Mucosa of gallbladder (tissue), 1 donor: ENCODE results near the gene AGBL1. TPM values are rescaled to one million over a fixed set of nuclear protein-coding genes. Genes with fewer than 3 reads are reported as not detected.

Experiments
- DNase-seq: peaks from one replicate; pipeline ENCODE4 v3.0.0-alpha.2; 2020; ENCODE audit warnings: low spot score
- total RNA-seq: library from RNA; stranded (reverse); gene quantifications from one replicate; pipeline ENCODE4 v1.2.1, GENCODE V29; 2021
- donor health status: DM: no; HTN: no; CAD: no.

Gene AGBL1
- total RNA-seq, 1 donor from 2014 or later, result not detected

GRCh38 chr15:86163816-86164215, 84.1 kb downstream of the AGBL1 start:
- DNase-seq, result no peak

GRCh38 chr15:86164232-86164898, 84.7 kb downstream of the AGBL1 start:
- DNase-seq, result no peak

- no peak for DNase-seq
Measured at GRCh38 chr15:86165265-86166211, 85.9 kb downstream of the AGBL1 start.

DNA sequence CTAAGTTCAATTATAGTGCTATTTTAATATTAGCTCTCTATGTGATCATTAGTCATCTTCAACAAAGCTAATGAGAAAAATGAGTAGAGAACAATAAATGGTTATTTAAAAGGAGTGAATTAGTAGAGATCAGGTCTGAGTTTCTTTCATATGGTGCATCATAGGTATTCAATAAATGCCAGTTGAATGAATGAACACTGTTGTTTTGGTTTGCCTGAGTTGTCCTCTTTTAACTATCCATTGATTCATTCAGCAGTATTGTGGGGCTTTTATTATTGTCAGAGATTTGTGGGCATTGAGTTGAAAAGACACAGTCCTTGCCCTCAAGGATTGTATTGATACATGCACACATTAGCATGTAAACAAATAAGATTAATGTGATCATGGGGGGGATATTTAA, 88.2 kb downstream of the AGBL1 start:
- DNase-seq, result no peak

GRCh38 chr15:86178845-86179244, 99.2 kb downstream of the AGBL1 start:
- no peak for DNase-seq

DNA sequence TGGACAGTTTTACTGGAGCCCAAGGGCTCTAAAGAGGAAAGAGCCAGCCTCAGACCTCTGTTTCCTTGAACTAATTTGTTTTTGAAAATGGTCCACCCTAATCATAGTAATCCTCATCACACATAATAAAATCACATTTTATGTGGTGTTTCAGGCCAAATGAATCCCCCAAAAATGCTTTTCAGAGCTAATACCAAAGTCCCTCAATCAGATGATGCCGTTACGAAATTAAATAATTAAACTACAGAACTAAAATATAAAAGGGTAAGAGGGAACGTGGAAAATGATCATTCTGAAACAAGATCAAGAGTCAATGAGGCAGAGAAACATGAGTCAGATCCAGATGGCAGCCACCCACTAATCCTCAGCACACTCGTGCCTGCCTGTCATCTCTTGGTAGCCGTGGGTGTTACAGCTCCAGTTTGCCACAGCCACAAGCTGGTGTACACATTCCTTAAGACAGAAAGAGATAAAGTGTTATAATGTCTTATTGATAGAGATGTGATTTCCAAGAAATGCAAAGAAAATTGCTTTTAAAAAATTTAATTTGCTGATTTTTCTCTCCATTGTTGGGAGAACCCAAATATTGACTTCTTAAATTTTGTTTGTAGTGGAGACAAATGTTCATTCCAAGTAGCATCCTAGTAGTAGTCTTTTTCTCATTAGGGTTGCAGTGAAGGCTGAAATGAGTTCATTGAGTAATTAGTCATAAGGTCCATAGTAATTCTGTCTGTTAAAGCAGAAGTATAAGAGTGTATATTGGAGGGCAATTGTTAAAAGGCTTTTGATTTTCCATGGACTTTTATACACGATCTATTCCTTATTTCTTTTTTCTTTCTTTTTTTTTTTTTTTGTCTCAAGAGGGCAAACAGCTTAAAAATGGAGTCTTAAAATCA, 104.2 kb downstream of the AGBL1 start:
- no peak for DNase-seq

DNA sequence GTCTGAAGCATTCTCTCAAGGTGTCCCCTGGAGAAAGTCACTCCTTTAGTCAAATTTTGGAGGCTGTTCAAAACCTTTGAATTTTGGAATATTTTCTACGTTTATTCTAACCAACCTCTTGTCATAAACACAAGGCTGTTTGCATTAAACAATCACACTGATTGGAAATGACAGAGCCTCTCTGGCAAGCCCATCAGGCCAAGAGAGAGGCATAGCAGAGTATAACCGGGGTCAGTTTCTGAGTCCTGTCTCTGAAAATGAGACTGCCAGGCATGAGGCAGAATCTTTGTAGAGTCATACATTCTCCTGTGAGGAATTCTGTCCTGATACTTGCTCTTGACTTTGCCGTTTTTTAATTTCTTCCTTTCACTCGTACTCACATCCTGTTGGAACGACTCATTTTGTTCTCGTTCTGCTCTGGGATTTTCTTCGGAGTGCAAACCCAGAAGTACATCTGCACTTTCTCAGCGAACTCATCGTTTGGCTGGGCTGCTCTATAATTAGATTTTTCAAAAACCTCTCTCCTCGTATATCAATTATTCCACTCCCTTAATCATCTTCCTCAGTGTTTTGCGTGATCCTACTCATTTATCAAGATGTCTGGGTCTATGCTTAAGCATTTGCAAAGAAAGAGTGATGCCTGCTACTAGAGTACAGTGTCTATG, 114.2 kb downstream of the AGBL1 start:
- no peak for DNase-seq

DNA sequence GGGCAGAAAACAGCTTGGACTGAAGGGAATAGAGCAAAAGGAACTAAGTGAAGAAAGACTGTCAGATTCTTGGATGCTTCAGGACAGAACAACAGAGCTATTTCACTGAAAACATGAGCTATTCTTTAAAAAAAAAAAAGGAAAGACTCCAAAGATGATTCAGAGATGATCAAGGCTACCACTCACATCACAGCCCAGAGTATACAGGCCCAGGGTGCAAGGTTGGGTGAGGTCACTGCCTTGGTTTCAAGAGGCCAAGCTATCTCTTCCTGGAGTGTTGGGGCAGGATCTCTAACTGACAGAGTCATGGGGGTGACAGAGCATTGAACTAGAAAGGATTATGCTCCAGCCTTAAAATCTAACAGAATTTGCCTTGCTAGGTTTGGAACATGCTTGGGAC, 118.1 kb downstream of the AGBL1 start:
- DNase-seq, result no peak

DNA sequence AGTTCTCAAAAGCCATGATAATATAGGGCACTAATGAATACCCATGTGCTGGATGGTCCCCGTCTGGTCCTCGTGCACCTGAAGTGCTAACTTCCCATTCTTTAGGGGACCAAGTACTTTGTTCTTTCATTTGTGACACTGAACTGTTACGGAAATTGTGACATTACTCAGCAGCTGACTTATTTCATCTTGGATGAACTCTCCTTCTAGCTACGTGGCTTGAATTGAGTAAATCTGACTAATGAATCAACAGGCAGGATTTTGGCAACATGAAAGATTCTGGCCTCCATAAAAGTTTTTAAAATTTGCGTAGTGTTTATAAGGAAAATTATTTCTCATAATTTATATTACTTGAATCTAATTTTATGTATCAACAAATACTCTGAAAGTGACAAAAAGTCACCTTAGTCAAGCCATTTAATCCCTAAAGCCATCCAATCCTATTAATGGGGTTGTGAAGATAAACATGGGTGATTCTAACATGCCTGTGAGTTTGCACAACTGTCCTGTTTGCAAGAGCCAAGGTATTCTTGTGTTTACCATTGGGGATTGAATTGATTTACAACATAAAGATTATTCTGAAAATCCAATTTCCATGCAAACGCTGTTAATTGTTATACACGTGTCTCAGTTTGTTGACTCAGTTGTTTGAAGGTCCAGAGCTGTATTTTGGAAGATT, 119.9 kb downstream of the AGBL1 start:
- DNase-seq, result no peak

- no peak for DNase-seq
Measured at GRCh38 chr15:86201313-86202008, 121.8 kb downstream of the AGBL1 start.

DNA sequence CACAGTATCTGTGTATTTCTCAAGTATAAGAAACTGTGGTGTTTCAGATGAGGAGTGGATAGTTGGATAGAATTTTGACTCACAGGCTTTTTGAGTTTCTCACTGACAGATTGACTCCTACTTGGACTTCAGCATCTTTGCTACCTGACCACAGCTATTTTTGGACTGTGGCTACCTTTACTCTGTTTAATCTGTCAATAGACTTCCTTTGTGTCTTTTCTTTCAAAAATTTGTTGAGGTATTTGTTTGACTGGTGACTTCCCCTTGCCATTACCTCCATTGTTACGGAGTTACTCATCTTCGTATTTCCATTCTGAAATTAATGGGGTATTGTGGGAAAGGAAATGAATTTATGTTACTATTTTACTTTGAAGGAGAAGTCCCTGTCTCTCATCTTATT, 123.8 kb downstream of the AGBL1 start:
- DNase-seq, result no peak

- no peak for DNase-seq
Measured at GRCh38 chr15:86205096-86205495, 125.4 kb downstream of the AGBL1 start.

- DNase-seq, result no peak
Measured at GRCh38 chr15:86213420-86213819, 133.7 kb downstream of the AGBL1 start.

- no peak for DNase-seq
Measured at GRCh38 chr15:86213888-86214287, 134.2 kb downstream of the AGBL1 start.

GRCh38 chr15:86221119-86221518, 141.4 kb downstream of the AGBL1 start:
- DNase-seq, result no peak

DNA sequence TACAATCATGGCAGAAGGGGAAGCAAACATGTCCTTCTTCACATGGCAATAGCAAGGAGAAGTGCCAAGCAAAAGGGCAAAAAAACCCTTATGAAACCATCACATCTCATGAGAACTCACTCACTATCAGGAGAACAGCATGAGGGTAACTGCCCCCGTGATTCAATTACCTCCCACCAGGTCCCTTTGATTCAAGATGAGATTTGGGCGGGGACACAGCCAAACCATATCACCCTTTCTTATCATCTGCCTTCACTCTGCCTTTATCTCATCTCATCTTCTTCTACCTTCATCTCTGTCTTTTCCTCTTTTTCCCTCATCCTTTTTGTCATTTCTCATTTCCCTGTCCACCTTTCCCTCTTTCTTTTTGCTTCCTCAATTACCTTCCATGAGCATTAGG, 149.6 kb downstream of the AGBL1 start:
- no peak for DNase-seq

DNA sequence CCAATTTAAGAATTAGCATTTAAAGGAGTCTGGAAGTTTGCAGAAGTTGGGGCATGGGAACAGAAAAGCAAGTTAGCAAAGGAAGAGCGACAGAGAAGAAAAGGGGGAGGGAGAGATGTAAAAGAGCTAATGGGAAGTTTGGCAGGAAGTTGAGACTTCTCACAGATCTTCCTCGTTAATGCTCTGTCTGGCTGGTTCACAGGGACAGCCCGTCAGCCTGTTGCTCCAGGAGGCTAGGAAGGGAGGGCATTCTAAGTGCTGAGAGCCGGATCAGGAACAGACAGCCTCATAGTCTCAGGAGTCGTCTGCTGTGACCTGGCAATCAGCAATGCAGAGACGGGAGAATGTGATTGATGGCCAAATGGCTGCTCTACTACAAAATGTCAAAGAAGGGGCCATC, 150.3 kb downstream of the AGBL1 start:
- DNase-seq, result no peak

DNA sequence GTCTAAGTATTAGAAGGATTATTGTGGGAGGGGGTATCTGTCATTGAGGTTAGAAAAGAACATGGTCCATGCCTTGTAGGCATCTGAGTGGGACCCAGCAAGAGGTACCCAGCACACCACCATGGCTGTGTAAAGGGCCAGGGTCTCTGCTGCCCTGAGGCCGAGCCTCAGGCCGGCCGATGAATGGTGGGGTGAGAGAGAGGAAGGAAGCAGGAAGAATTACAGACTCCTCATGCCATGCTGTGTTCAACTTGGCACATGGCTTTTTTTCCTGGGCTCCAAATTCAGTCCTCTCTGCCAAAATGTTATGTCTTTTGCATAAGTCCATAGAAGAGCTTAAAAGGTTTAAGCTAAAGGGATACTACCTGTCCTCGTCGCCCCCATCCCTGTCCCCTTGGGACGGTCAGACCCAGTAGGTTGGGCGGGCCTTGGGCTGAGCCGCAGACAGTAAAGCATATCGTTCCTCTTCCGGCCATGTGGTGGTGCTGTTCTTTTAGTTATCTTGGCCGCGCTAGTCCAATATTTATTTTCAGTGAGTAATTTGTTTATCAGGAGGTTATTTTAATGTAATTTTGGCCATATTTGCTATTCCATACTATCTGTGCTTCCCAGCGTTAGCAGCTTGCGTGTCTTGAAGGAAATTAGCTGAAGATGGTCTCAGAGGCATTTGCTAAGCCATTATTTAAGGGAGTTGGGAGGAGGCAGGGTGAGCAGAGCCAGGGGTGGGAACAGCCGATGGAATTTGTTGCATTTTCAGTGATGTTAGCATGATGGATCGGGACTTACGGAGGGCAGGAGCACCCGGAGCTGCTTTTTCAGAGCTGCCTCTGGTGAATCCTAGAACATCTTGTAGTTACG, 152.4 kb downstream of the AGBL1 start:
- no peak for DNase-seq

GRCh38 chr15:86235667-86236066, 156.0 kb downstream of the AGBL1 start:
- no peak for DNase-seq
